Medulla oblongata (tissue), 1 donor: ENCODE results near the gene MSANTD2.

Experiments
- DNase-seq: peaks from one replicate; pipeline ENCODE4 v3.0.0-alpha.2; 2015; ENCODE audit errors: extremely low spot score

The MSANTD2 gene

DNA sequence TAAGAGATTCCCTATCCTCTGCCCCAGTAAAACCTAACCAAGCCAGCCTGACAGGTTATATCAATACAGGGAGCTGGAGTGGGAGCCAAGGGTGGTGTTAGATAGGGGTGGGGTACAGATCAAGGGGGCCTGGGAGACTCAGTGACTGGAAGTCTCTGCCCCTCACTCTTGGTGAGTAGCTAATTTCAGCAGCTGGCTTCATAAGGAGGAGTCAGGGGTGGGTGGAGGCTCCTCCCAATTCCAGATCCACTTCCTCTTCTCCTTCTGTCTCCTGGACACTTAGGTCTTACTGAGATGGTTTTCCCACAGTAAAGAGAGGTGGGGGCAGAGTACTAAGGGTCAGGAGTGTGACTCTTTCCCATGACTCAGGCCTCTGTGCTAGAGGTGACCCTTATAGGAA is 47.0 kb downstream of the MSANTD2 start:
- DNase-seq = no peak

DNA sequence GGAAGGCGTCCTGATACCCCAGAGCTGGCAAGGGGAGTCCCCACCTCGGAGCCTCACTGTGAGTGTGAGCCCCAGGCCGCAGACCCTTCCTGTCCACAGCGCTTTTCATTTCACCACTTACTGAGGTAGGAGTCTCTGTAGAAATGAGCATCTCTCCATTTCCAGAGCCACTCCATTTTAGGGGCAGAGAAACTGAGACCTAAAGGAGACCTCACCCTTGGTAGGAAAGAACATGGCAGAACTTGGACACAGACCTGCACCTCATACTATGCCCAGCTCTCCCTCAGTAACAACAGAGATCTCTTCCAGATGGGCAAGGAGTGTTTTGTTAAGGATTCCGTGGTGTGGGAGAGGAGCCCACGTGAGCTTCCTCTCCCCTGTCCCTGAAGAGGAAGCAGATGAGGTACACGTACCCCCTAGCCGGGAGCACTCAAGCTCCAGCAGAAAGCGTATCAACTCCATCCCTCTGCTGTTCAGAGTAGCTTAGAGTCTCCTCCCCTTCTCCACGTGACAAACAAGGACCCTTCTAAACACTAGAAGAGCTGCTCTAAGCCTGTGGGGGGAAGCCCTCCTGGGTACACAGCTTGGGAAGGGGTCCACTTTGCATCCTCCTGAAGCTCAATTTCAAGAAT is 47.6 kb downstream of the MSANTD2 start:
- no peak for DNase-seq

DNA sequence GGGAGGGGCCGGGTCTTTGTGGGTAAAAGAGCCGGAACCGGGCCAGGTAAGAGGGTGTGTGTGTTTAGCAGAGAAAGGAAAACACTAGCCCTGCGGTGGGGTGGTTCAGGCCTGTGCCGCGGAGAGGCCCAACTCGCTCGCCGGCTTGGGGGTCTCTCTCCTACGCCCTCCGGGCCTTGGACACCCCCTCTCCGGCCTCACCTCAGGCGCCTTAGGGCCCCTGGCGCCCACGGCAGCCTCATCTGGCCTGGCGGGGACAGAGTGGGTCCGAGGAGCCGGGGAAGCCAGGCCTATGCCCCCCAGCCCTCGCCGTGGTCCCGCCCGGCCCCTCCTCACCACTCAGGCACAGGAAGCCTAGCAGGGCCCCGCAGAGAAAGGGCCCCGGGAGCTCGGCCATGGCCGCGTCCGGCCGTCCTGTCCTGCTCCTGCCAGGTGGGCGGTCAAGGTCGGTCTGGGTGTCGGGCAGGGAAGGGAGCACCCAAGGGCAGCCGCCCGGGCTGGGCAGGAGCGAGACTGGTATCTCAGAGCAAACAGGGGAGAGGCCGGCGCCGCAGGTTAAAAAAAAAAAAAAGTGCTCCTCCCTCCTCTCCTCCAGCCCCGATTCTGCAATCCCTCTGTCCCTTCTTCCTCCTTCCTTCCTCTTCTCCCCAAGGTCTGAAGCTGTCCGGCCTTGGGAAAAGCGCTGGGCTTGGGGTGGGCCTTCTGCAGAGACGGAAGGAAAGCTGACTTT is 48.3 kb downstream of the MSANTD2 start, which contains the start of gene VSIG2:
VSIG2 (minus strand) TSS at position 515 of the 730 bp plus-strand sequence; CDS start at position 397, 118 bp downstream.
- DNase-seq = no peak

DNA sequence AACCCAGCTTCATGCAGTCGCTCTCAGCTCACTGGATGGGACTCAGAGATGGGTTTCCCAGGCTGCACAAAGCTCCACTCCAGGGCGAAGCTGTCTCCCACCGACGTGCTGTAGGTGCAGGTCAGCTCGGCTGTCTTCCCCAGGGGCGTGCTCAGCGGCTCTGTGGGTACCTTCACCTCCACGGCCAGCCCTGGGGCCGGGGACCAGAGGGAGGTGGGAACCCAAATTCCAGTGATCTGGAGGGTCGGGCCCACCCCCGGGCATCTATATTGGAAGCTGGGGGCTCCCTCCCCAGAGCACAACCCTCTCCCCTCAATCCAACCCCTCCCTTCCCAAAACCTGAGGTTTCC is 48.8 kb downstream of the MSANTD2 start:
- DNase-seq = no peak

DNA sequence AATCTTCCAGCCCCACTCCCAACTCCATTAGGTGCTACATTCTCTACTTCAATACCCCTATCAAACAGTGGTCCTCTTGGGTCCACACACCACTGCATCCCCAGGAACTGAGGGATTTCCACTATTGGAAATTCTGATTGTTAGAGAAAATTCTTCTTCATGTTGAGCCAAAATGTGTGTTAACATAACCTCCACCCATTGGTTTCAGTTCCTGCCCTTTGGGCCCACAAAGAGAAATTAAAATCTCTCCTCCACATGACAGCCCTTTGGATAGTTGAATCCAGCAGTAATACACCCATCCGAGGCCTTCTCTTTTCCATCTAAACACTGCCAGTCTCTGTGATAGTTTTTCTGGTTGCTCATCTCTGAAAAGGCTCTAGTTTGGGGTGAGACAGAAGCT is 50.3 kb downstream of the MSANTD2 start:
- no peak for DNase-seq

DNA sequence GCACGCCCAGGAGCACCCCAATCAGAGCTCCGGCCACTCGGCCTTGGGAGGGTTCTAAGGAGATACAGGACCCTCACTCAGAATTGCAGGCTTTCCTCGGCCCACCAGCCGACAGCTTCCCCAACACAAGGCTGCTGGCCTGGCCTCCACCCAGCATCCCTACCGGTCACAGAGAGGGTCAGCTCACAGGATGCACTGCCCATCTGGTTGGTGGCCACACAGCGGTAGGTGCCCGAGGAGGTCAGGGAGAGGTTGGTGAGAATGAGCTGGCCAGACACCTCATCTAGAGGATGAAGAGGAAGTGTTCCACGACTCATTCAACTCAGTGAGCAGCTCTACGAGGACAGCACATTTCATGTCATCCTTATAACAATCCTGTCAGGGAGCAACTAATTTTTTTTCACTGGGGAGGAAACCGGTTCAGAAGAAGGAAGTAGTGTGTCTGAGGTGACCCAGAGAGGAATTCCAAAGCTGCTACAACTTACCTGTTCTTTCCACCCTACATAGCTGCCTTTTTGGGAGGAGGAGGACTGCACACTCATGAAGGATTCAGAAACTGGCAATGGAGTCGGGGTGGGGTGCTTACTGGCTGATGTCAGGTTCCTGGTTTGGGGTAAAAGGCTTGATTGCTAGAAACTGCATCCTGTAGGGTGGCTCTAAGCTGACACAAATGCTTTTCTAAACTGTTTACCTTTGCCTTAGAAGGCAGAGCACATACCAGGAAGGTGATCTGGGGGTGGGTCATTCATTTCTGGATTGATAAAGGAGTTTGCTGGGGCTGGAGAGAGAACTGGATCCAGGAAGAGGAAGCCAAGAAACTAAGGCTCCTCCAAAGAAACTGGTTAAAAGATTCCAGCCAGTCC is 51.5 kb downstream of the MSANTD2 start:
- DNase-seq = no peak

DNA sequence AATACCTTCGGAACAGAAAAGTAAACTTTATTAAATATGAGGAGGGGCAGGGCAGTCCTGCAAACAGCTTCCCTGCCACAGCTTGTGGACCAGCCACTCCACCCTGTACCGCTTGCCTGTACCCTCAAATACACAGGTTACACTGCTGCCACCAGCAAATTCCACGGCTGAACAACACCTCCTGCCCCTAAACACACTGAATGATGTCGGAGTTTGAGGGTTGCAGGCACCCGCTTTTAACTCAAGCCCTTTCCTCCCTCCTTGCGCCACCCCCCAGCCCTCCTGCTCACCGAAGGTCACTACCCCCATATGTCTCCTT is 52.1 kb downstream of the MSANTD2 start:
- no peak for DNase-seq

DNA sequence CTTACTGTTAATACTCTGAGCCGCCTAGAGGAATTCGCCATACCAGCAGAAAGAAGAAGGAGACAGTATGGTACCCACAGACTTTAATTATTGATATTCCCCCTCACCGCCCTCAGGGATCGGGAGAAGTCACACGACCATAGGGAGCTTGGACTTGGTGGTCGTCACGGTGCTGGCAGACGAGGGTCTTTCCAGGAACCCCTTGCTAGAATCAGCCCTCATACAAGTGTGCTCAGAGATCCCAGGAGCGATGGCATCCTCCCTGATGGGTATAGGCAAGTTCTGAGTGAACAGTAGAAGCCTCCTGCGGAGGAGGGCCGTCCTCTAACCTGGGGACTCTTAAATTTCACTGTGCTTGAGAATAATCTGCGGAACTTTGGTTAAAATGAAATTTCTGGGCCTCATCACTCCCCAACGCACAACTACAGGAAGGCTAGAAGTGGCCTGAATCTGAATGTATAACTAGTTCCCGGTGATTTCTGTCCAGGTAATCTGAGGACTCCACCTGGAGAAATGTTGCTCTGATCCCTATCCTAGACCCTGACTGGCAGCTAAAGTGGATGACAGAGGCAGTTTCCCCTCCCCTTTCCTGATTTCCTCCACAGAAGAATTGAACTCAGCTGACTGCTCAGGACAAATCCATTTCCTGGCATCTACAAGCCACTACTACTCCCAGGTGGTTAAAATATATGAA is 52.7 kb downstream of the MSANTD2 start:
- DNase-seq = no peak

DNA sequence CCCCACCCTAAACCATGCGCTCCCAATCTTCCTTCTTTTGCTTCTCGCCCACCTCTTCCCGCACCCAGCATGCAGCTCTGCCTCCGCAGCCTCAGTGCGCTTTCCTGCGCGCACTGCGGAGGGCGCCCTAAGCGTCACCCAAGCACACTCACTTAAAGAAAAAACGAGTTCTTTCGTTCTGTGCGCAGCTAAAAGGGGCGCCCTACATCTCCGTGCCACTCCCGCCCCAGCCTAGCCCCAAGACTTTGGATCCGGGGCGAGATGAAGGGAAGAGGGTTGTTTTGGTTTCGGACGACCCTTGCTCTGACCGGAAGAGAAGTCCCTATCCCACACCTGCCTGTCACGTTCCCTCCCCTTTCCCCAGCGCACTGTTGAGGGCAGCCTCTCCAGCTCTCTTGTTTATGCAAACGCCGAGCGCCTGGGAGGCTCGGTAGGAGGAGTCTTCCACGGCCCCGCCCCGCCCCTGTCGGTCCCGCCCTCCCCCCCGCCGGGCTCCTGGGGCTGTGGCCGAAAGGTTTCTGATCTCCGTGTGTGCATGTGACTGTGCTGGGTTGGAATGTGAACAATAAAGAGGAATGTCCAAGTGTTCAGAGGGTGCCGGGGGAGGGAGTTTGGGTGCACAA is 53.5 kb downstream of the MSANTD2 start:
- DNase-seq = peak; percentile 14

DNA sequence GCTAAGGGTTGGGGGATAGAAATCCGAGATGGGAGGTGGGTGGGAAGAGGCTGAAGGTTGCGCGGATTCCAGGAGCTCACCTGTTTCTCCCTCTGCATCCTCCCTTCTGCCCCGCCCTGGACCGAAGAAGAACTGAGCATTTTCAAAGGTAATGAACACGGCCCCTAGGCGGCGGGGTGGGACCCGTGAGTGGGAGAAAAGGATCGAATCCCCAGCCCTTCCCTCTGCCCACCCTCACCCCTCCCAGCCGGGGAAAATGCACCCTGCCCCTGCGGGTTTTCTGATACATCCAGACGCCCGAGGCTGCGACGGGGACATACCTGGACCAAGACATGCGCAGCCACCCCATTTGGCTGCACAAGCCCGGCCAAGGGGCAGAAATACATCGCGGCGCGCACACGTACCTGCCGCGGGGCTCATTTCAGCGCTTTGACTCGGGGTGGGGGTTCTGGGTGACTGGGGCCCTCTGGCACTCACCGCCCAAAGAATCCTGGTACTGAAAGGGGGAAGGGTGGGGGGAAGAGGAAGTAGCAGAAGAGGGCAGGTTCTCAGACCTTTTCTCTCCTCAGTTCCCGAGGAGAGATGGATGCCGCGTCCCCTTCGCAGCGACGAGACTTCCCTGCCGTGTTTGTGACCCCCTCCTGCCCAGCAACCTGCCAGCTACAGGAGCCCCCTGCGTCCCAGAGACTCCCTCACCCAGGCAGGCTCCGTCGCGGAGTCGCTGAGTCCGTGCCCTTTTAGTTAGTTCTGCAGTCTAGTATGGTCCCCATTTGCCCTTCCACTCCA is 54.2 kb downstream of the MSANTD2 start:
- no peak for DNase-seq

DNA sequence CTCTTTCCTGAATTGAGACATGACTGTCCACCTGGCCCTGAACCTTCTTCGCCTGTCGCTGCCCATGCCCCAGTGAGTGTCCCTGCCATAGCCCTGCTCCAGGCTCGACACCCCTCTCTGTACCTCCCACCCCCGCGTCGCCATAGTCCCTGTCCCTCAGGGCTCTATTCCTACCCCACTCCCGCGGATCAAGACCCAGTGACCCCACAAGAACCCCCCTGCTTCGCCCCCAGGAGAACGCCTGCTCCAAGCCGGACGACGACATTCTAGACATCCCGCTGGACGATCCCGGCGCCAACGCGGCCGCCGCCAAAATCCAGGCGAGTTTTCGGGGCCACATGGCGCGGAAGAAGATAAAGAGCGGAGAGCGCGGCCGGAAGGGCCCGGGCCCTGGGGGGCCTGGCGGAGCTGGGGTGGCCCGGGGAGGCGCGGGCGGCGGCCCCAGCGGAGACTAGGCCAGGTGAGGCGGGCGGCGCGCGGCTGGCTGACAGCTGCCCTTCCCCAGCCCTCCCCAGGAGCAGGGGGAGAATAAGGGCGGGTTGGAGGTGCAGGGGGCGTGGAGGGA is 54.9 kb downstream of the MSANTD2 start:
- DNase-seq = no peak

DNA sequence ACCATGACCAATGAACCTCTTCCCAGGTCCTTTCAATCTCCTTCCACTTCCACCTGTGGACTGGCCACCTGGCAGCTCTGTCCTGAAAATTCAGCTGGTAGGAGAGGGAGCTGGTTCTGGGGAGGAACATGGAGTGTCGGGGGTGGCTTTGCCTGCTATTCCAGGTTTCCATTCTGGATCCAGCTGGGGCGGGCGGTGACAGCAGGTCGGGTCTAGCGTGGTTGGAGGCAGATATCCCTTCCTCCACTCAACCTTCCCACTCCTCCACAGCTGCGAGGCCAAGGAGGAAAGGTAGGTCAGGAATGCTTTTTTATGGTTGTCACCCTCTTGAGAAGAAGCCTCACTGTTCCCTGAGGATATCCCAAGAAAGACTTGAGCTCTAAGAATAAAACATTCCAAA is 57.2 kb downstream of the MSANTD2 start:
- DNase-seq = no peak

DNA sequence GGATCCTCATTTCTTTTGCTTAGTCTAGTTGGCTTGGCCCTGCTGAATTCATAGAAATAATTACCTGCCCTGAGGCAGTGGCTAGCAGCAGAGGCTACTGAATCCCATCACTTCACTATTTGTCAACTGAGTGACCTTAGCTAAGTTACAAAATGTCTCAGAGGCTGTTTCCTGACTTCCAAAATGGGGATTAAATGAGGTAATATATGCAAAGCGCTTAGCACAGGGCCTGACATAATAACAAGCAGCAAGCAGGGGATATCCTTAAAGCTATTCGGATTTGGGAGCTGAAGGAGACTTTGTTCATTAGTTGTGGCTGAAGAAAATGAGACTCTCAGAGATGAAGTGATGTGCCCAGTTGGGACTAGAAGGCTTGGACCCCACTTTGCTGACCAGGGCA is 57.7 kb downstream of the MSANTD2 start:
- no peak for DNase-seq

DNA sequence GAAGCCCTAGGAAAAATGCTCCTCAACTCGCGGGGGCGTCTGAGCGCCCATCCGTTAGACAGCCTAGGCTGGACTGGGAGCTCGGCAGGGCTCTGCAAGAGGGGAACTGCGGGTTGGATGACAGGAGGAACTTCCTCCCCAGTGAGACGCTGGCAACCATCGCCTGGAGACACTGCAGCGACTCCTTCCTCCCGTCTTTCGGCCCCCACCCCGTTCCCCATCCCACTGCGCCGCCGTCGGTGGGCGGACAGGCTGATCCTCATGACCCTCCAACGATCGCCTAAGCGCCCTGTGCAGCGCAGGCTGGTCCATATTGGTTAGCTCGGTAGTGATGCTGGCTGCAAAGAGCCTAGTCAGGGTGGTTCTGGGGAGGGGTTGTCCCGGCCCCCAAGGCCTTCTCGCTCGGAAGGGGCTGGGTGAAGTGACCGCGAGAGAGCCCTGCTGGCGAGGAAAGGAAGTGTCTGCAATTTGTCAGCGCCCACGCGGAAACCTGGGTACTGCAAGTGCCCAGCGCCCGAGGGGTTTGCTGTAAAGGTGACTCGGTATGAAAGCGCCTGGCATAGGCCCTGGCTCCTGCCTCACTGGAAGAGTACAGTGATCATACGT is 59.8 kb downstream of the MSANTD2 start:
- no peak for DNase-seq

DNA sequence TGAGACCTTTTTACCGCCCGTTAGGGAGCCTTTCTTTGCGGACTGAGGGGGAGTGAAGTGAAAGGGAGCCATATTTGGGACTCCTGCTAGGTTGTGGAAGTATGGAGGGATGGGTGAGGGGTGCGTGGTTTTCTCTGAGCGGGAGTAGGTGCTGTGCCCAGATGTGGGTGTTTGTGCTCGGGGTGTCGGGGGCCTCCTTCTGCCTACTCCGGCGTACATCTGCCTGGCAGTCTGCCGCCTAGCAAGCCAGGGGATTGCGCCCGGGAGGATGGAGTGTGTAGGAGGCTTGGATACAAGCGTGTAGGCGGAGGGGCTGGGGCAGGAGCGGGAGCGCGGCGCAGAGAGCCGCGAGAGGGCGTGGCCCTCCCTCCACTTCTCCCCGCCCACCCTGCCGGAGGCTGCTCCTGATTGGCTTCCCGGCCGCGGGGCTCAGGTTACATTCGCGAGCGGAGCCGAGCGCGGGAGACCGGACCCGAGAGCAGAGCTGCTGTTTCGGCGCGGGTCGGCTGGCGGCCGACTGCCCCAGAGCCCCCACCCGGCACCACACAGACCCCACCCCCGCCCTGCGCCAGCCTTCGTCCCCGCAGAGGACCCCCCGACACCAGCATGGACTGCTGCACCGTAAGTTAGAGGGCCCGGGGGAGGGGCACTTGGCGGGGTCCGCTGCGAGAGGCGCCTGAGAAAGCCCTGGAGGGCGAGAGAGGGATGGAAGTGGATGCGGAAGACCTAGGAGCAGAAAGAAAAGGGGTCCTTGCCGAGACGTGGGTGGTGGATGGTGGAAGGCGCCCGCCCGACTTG is 60.5 kb downstream of the MSANTD2 start, which contains the start of gene NRGN:
NRGN (plus strand) TSS at position 464 of the 798 bp plus-strand sequence; CDS start at position 607, 143 bp downstream.
- DNase-seq = peak; percentile 74

DNA sequence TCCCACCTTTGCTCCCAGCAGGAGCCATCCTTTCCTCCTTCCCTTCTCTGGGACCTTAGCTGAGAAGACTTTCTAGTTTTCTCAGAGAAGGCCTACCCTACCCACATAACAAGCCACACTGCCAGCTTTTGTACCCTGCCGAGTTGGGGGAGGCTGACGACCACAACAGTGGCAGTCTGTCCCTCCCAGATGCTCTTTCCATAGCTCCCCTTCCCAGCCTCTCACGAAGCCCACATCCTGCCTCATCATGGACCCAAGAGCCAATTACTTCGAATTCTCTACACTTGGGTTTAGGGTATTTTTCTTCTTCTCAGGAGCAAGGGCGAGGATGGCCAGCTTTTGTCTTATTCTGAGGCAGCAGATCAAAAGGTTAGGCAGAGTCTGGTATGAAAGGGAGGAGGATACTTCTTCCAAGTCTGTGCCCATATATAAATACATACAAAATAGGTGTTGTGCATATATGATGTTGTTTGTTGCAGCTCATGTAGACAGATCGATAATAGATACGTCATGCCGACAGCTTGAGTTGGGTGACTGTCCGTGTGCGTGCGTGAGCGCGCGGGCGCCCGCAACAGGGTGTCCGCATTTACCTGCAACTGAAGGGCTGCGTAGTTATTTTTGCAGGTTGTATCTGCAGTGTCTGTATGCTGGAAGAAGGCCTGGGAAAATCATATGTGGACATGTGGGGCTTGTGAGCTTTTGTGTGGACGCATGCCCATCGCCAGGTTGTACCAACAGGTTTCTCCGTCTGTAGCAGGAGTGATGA is 61.3 kb downstream of the MSANTD2 start:
- no peak for DNase-seq

DNA sequence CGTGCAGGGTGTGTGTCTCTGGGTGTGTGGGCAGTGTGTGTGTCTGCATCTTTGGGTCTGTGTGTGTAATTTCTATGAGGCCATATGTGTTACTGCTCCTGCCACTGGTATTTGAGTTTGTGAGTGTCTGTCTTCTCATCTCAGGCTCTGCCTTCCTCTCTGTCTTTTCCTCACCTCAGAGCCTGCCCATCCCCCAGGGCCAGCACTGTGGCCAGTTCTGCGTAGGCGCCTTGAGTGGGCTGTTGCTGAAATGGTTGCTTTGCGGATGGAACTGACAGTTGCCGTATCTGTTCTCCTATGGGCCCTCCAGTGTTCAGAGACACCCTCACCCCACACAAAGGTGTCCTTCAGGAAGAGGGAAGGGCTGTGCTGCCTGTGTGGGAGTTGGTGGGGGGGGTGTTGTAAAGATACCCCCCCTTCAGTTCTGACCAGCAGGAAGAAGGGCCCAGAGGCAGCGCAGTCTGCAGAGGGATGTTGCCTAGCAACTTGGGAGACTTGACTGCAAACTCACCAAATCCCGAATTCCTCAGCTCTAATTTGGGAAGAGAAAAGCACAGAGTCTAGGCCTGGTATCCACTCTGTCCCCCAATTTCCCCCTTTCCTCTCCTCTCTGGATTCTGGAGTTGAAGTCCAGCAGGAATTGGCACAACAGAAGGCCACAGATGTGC is 62.4 kb downstream of the MSANTD2 start:
- no peak for DNase-seq

DNA sequence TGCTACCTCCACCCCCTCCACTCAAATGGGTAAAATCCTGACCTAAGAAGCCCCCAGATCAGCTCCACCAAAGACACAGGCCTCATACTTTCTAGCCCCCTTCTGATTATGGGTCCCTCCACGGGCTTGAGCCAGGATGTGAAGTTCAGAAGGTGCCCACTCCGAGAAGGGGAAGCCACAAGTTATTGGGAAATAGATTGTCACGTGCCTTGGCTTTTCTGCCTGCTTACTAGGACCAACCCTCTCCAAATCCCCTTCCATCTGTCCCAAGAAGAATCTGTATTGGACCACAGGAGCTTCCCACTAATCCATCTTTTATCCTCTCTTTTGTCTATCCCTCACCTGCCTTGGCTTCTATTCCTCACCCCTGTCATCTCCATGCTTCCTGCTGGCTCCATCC is 63.5 kb downstream of the MSANTD2 start:
- peak; percentile 17 for DNase-seq
